ENCODE data around the gene UGT3A2.

The UGT3A2 gene, protein sequence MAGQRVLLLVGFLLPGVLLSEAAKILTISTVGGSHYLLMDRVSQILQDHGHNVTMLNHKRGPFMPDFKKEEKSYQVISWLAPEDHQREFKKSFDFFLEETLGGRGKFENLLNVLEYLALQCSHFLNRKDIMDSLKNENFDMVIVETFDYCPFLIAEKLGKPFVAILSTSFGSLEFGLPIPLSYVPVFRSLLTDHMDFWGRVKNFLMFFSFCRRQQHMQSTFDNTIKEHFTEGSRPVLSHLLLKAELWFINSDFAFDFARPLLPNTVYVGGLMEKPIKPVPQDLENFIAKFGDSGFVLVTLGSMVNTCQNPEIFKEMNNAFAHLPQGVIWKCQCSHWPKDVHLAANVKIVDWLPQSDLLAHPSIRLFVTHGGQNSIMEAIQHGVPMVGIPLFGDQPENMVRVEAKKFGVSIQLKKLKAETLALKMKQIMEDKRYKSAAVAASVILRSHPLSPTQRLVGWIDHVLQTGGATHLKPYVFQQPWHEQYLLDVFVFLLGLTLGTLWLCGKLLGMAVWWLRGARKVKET

DNA sequence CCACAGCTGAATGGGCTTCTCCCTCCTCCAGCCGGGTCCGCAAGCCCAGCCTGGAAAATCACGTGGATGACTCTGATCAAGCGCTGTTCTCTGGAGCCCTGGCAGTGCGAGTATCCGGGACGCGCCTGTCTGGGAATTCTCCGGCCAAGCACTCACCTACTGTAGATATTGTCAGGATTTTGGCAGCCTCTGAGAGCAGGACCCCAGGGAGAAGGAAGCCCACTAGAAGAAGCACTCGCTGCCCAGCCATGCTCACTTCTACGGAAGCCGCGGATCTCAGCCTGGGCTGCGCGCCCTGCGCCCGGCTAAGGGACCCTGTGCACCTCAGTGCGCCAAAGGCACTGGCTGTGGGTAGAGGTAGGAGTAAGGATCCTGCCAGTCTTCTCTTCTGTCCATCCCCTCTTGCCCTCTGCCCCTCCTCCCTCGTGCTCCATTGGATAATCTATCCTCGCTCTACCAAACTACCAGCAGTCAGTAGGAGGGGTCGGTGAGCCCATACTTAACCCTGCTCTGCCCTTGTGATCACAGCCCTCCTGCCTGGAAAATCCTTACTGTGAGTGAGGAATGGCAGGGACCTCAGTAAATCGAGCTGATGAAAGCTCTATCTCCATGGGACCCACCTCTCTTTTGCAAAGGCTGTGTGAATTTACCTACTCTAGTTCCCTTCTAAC, at the start of gene UGT3A2:
TSS of gene UGT3A2 (minus strand) at position 343 of the 671 bp plus-strand sequence. CDS start at position 250, 93 bp downstream.
- peak; percentile 64 to 66 for DNase-seq

DNA sequence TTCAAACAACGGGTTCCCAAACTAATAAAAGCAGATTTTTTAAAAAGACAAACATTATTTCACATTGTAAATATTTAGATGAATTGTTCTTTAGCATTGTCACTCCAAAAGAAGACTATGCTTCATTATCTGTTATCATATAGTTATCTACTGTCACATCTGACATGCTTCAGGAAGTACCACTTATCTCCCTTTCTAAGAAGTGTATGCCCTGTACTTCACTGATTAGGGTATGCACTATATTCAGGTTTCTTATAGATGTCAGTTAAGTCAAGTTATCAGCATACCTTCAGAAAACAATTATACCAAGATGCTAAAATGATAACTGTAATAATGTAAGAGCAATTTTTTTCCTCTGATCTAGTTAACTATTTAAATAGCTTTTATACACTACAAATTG, 44.6 kb upstream of the UGT3A2 start:
- DNase-seq = no peak

DNA sequence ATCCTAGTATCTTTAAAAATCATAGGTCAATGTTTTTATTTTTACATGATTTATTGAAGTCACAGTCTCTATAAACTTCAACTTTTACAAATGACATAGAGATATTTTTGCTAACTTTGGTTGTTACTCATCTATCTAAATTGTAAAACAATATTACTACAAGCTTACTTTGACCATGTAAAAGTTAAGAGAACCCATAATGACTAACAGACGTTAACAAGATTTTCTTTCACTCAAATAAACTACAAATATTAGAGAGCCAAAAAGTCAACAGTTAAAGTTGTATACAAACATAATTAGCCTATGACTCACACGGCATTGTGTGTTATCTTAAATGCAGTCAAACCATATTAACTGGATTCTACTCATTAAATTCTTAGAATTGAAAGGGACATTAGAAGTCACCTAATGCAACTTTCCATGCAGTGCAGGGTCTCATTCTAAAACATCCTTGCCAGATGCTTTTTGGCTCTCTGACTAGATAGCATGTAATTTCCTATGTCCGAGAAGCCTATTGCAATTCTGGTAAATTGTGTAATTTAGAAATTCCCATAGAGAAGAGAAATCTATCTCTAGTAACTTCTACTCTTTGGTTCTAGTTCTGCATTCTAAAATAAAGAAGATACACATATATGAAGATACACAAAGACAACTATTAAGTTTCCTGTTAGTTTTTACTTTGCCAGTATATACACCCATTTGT, 42.2 kb upstream of the UGT3A2 start:
- DNase-seq = no peak

DNA sequence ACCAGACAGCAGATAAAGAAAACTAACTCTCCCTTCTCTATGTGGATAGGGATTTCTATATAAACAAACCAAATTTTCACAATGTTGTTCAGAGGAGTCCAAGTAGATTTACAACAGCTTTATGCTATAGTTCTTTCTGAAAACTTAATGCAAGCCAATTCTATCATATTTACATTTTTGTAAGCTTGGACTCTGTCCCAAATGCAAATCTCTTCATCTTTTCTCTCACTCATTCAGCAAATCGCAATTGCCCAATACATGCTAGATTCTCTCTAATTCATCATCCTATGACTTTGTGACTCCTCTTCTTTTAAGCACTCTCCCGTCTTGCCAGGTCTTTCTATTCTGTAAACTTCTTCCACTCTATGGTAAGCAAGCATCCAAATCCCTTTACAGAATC, 39.1 kb upstream of the UGT3A2 start:
- DNase-seq = no peak

DNA sequence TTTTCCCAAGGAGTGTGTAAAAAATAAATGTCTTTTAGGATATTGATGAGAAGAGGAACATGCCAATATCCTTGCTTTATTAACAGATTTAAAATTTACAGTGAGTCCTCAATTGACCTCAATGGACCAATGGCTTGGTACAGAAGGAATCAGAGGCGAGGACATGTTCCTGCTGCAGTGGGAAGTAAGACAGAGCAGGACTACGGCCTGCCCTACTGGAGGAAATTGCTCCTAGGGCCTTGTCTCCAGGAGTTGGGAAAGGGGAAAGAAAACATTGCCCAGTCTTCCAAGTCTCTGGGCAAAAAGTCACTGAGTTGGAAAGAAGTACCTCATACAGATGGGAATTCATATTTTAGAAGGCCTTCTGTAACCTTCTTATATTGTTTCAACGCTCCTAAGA, 33.1 kb upstream of the UGT3A2 start:
- no peak for DNase-seq

DNA sequence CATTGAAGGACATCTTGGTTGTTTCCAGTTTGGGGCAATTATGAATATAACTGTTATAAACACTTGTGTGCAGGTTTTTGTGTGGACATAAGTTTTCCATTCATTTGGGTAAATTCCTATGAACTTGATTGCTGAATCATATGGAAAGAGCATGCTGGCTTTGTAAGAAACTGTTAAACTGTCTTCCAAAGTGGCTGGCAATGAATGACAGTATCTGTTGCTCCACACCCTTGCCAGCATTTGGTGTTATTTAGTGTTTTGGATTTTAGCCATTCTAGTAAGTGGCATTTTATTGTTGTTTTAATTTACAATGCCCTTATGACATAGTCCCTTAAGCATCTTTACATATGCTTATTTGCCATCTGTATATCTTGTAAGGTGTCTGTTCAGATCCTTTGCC, 29.8 kb upstream of the UGT3A2 start:
- DNase-seq = no peak

DNA sequence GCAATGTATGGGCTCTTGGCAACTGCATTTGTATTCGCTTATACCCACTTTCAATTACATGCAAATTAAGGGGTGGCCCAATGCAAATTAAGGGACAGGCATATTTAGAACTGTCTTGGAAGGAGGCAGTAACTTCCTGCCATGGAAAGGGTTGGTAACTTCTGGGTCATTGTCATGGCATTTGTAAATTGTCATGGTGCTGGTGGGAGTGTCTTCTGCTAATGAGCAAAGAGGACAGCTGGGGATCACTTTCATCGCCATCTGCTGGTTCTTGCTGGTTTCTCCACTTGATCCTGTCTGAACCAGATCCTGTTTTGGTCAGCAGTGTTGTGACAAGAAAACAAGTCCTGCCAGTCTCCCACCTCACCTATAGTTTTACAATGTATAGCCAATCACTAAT, 23.3 kb upstream of the UGT3A2 start:
- peak; percentile 64 to 65 for DNase-seq

DNA sequence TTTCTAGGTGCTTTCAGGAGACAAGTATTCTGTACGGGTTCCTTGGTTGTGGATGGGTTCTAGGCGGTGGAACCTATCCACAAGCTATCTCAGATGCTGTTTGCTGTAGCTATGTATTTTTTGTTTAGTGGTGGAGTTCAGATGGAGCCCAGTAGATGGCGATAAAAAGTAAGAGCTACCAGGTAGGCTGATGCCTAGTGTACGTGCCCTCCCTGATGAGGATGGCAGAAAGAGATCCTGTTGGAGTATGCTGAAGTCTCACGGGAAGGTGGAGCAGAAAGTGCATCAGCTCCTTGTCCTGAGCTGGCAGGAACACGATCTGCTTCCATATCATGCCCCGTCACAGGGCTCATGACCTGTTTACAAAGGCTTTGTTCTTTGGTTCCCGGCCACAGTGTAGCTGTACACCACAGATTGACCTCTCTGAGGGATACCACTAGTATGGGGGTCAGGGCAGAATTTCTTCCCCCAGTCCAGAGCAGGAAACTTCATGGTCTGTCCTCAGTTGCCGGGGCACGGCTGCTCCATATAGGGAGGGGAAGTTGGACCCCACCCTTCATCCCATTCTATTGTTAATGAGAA, 12.6 kb upstream of the UGT3A2 start:
- DNase-seq = peak; percentile 43 to 44

DNA sequence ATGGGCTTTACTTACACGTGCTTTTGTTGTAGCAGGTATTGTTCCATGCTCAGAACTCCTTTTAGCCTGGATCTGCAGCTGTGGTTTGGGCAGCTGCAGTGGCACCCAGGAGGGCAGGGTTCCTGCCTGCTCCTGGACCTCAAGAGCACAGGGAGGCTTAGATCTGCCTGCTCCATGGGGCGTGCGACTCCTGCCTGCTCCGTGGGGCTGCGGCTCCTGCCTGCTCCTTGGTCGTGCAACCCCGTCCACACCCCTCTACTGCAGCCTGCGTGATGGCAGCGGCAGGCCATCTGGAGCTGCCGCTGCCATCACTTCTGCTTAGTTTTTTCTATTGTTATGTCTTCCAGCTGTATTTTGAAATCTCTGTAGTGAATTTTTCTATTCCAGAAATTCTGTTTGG, 11.7 kb upstream of the UGT3A2 start:
- no peak for DNase-seq

DNA sequence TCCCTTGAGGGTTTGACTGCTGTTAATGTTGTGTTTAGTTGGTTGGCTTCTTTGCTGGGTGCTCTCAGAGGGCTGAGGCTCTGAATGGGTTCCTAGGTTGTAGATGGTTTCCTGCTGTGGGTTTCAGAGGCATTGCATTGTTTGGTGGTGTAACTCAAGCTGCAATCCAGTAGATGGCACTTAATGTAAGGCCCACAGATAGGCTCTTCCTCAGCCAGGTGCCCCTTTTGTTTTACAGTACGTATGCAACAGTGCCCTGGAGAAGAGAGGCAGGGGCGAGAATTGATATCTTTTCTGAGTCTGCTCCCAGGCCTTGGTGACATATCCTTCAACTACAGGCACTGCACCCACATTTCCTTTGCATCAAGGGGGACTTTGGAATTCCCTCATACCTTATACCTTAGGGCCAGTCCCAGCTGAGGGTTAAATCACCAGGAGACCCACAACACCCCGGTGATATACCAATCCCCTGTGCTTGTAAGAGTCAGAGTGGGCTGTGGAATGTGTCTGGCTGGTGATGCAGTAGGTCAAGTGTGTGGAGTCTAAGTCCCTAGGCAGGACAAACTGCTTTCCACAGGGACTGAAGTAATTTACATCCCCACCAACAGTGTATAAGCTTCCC, 7.0 kb upstream of the UGT3A2 start:
- peak; percentile 61 to 69 for DNase-seq

DNA sequence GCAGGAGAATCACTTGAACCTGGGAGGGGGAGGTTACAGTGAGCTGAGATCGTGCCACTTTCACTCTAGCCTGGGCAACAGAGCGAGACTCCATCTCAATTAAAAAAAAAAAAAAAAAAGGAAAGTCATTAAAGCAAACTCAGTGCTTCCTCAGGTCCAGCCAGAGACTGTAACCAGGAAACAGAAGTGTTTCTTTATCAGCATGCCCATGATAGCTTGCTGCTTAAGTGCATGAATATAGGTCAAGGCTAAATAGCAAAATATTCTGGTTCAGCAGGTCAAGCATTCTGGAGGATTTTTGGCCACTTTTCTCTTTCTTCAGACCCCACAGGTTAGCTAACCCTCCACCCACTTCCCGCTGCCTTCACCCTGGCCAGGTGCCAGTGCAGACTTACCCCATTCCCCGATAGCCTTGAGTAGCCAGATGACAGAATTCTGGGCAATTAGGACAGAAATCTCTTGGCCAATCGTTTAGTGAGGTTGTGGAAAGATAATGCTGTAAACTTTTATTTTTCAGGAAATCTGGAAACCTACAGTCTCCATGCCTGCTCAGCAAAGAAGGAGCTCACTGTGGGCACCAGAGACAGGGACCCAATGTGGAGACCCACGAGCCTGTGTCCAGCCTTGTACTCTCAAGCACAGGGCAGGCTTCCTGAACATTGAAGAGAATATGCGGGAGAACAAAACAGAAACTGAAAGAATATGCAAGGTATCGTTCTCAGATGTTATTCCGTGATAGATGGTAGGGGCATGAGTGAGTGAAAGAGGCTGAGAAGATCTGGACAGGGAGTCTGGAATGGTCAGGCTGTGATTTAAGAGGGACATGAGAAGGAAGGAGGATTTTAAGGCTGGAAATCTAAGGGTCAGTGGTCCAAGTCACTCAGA, 4.2 kb upstream of the UGT3A2 start:
- DNase-seq = no peak

DNA sequence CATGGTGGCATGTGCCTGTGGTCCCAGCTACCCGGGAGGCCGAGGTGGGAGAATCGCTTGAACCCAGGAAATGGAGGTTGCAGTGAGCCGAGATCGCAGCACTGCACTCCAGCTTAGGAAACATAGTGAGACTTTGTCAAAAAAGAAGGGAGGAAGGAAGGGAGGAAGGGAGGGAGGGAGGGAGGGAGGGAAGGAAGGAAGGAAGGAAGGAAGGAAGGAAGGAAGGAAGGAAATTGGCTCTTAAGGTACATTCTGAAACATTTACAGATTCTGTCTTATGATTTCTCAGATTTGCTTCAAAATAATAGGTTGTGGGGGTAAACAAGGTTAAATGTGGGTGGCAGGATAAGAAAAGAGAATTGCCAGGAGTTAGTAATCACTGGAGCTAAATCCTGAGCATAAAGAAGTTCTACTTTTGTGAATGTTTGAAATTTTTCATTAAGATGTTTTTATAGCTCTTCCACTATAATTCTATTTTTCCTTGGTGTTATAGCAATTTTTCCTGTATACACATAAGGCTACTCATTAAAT, 2.1 kb upstream of the UGT3A2 start:
- DNase-seq = no peak

DNA sequence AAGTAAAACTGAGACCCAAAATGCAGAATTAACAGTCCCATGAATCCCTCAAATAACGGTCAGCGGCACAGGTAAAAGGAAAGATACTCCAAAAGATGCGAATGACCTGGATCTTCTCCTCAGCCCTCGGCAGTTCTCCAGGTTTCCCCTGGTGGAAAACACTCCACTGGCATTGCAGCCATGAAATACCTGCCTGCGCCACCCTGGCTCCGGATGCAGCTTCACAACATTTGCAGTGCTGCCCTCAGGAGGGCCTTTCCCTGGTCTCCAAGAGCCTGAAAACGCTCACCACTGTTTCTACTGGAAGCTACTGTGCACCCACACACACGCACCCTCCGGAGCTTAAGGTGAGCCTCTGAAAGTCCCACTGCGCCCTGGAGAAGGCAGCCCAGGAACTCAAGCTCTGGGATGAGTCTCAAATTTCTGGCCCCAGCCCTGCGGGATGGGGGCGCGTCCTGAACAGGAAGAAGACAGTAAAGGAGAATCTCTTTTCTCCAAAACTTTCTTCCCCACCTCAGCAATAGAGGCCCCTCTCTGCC, 612 bp downstream of the UGT3A2 start:
- no peak for DNase-seq

DNA sequence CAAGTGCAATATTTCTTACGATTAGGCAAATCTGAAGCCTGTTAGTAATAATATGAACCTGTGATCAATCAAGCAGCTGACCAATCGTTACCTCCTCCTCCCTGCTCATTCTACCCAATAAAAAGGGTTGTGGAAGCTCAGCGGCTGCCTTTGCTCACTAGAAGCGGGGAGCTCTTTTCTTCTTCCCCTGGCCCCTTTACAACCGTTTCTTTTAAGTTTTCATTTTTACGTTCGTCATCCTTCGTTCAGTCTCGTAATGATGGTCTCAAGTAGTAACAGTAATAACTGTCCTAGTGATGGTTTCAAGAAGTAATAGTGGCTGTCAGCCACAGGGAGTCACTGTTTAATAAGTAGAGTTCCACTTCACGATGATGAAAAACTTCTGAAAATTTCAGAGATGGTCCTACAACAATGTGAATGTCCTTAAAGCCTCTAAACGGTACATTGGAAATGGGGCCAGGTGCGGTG, 6.2 kb downstream of the UGT3A2 start:
- DNase-seq = peak; percentile 42 to 59

DNA sequence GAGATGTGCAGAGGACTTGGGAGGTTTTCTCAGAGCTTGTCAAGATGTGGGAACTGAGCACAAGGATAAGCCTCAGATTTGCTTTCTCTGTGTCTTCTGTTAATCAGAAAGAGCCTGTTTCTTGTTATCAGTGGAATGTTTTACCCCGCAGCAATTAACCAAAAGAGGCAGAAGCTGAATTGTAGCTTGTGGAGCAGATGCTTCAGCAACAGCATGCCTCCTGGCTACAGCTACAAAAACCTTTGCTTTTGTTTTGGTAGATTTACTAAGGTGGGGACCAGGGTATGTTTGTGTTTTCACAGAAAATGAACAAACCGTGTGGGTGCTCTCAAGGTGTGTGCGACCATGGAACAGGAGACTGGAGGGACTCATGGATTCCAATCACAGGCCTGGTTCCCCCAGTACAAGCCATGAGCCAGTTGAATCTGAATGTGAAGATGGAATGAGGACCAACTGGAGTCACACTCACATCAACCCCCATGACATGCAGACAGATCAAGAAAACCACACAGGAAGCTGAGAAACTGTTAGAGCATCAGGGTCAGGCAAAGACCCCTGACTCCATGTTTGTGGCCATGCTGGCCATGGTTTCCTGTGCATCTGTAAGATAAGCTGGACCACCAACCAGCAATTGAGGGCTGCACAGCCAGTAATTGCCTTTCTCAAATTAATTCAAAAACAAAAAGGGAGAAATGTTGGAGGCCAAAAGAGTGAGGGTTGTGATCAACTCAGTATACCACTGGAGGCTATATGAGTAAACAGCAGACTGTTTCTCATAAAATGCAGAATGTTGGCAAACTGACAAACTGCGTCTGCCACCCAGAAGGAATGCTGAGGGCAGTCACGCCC, 6.9 kb downstream of the UGT3A2 start:
- DNase-seq = no peak

DNA sequence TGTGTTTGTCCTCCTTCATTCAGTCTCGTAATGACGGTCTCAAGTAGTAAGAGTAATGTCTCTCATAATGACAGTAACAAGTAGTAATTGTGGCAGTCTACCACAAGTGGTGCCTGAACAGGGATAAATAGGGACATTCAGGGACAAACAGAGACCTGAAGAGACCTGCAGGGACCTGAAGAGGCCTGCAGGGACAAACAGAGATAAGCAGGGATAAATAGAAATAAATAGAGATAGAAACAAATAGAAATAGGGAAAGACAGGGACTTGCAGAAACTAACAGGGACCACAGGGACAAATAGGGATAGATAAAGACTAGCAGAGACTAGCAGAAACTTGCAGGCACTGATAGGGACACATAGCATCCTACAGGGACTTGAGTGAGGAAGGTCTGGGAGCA, 7.9 kb downstream of the UGT3A2 start:
- no peak for DNase-seq

DNA sequence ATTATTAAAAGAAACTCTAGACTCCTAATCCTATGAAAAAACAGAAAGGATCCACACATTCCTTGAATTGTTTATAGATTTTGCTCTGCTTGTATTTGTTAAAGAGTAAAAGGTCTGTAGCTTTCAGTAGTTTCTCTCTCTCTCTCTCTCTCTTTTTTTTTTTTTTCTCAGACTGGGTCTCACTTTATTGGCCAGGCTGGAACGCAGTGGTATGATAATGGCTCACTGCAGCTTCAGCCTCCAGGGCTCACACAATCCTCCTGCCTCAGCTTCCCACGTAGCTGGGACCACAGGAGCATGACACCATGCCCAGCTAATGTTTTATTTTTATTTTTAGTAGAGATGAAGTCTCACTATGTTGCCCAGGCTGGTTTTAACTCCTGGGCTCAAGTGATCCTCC, 9.3 kb downstream of the UGT3A2 start:
- DNase-seq = no peak

DNA sequence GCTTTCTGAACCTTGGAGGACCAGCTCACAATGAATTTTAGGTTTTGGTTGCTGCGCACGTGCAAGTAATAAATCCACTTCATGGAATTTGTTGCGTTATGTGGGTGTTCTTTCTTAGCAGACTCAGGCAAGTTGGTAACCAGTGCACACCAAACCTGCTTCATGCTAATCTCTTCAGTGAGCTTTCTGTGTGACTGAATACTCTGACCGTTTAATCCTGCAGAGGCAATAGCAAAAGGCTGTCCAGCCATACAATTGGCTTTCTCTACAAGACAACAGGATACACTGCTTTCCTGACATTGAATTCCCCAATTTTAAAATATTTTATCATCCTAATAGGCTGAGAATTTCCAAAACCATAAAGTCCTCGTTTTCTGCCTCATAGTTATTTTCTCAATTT, 10.3 kb downstream of the UGT3A2 start:
- no peak for DNase-seq

DNA sequence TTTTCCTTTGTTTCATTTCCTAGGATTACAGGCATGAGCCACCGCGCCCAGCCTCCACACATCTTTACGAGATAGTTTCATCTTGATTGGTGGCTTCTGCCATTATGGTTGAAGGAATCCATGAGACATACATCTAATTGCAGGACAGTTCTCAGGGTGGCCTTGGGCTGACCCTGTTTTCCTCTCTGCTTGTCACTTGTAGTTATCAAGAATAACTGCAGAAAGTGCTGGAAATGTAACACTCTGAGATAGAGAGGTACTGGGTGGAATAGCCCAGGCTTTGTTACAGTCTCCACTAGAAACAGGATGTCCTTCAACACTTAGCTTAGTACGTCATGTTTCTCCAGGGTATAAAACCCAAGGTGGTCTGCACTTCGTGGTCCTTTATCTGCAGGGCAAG, 10.7 kb downstream of the UGT3A2 start:
- DNase-seq = no peak

DNA sequence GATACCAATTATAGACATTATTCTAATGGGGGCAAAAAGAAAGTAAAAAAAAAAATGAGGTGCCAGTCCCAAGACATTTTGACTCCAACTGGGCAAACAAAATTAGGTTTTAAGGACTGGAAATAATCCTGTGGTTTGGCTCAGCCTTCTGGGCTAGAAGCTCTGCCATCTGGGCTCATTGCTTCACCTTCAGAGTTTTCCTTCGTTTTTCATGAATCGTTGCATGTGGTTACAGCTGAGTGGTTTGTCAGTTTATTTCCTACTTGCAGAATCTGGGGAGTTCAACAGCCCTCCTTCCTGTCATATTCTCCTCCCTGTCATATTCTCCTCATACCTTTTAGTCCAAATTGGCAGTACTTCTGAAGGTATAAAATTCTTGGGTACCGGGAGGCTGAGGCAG, 12.0 kb downstream of the UGT3A2 start:
- peak; percentile 87 to 89 for DNase-seq

Data from AML-193 (cell line).